Stimulated activated CD4-positive, alpha-beta T cell treated with anti-CD3 and anti-CD28 coated beads, Interleukin-1b, Interleukin-23, amount 100 ng/mL, for 1 hour (primary cell): ENCODE measurements around the gene KIFC3.

Source experiments
- DNase-seq, 2 donors: peaks; one replicate each; pipeline ENCODE4 v3.0.0-alpha.2; 2020; ENCODE audit warnings: low read depth in 2 of 2

KIFC3 gene

DNA sequence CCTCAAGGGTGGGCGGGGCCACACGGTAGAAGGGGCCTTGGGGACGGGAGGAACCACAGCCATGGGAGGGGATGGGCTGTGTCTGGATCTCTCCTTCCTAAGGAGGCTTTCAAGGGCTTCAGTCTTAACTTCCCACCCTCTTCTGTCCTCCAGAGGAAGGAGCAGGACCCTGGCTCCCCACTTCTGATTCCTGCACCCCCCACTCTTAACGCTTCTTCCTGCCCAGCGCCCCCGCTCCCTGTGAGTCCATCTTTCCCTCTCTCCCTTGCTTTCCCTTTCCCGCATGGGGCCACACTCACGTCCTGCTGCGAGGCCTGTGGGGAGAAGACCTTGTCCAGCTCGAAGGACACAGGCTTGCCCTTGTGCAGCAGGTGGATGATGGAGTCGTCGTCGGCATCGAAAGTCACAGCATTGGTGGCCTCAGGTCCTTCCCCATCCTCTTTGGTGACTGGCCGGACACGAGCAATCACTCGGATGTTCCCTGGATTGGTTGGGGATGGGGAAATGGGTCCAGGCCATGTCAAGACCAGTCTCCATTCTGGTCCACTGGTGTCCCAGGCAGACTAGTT, 37.0 kb downstream of the KIFC3 start:
- no peak for DNase-seq

DNA sequence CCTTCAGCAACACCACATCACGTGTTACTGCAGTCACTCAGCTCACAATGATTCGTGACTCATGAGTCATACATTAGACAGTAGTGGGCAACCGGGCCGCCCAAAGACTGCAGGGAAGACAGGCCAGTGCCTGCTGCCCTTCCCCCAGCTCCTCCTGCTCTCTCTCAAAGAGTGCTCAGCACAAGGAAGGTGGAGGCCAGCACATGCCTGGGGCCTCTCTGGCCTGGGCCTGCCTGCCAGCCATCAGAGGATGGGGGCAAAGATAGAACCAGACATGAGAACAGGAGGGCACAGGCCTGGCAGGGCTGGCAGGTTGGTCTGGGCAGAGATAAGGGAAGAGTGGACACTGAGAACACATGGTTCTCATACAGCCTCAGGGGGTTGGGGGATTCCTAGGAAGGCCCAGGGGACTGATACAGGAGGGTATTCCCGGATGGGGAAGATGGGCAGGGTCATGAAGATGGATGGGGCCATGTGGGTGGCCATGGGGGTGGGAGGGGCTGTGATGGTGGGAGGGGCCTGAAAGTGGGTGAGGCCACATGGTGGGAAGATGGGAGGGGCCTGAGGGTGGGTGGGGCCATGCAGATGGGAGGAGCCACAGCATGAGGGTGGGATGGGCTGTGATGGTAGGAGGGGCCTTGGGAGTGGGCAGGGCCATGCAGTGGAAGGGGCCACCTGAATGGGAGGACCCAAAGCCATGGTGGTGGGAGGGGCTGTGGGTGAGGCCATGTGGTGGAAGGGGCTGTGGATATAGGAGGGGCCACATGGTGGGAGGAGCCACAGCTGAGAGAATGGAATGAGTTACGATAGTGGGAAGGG, 37.7 kb downstream of the KIFC3 start:
- DNase-seq, result peak in 1 of 2 donors; percentile 5

GRCh38 chr16:57764006-57764340, 38.3 kb downstream of the KIFC3 start:
- no peak for DNase-seq

DNA sequence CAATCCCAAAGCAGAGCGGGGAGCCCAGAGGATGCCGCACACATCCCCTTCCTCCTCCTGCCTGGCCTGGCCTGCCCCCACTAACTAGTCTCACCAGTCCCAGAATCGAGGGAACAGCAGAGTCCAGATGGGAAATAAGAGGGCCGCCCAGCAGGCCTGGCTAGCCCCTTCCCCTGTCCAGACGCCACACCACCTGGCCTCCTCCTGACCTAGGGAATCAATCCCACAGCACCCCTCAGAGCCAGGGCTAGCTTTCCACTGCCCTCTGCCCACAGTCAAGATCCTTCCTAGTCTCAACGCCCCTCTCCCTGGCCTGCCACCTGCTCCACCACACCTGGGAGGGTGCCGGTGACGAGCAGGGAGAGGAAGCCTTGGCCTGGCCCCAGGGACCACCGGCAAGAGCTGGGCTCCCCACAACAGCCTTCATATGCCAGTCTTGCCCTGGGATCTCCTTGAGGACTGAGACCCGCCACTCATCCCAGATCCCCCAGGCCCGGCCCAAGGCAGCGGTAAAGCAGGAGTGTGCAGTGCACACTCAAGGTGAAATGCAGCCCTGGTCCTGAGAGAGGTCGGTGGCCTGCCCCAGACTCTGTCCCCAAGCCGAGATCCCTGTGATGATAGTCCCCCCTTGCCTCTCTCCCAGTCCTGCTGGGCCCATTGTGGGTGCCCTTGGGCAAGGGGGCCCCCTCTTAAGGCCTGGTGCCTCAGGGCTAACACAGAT, 38.8 kb downstream of the KIFC3 start:
- DNase-seq, result no peak

DNA sequence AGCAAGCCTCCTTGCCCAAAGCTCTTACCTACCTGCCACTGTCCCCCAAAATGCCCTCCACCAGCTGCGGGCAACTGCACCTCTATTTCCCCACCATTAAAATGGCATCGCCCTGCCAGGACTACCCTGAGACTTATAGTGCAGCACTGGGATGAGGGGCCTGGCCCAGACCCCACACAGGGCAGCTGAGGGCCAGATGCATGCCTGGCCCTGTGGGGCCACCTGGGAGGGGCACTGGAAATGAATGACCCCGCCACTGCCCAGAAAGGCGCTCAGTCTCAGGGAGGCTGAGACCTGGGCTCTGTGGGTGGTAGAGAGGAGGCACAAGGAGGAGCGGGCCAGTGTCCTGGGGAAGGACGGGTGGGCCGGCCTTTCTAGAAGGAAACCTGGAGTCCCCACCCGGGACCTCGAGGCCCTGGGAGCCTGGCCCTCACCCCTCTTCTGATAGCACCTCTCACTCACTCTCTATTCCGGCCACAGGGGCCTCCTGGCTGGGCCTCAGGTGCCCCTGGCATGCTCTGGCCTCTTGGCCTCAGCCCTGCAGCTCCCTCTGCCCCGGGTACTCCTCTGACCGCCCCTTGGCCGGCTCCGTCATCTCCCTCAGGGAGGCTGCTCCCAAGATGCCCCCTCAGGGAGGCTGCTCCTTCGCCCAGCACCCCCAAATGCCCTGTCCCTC, 39.8 kb downstream of the KIFC3 start:
- no peak for DNase-seq

DNA sequence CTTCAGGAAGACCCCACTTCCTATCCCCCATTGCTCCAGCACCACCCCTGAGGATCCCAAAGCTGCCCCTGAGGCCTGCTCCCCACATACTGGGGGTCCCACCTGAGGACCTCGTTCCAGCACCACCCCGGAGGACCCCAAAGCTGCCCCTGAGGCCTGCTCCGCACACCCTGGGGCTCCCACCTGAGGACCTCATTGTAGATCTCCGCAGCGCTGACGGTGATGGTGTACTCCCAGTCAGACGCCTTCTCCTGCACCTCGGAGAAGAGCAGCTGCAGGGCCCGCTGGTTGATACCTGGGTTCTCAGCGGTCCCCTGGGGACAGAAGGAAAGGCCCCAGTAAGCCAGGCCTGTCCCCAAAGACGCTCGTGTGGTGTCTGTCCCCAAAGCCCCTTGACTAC, 40.3 kb downstream of the KIFC3 start:
- no peak for DNase-seq

GRCh38 chr16:57761301-57761700, 41.0 kb downstream of the KIFC3 start:
- DNase-seq, result no peak

- DNase-seq, result no peak
Observed at GRCh38 chr16:57760357-57761160, 41.7 kb downstream of the KIFC3 start.

GRCh38 chr16:57759541-57760356, 42.5 kb downstream of the KIFC3 start:
- DNase-seq, result no peak

- no peak for DNase-seq
Observed at GRCh38 chr16:57759131-57759530, 43.2 kb downstream of the KIFC3 start.

GRCh38 chr16:57758331-57759117, 43.8 kb downstream of the KIFC3 start:
- DNase-seq, result no peak

DNA sequence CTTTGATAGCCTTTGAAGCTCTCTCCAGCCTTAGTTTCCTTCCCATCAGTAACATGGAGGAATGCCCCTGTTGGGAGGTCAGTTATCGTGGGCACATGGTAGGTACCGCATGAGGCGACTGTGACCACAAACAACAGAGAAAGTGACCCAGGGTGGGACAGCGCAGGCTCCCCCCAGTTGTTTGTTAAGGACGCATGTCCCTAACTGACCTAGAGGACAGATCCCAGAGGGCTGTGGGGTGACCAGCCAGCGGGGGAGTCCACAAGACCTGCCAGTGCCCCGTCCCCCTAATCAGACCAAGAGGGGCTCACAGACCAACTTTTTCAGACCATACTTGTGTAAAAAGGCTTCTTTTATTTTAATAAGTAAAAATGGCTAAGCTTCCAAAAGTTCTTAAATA, 44.4 kb downstream of the KIFC3 start:
- no peak for DNase-seq

DNA sequence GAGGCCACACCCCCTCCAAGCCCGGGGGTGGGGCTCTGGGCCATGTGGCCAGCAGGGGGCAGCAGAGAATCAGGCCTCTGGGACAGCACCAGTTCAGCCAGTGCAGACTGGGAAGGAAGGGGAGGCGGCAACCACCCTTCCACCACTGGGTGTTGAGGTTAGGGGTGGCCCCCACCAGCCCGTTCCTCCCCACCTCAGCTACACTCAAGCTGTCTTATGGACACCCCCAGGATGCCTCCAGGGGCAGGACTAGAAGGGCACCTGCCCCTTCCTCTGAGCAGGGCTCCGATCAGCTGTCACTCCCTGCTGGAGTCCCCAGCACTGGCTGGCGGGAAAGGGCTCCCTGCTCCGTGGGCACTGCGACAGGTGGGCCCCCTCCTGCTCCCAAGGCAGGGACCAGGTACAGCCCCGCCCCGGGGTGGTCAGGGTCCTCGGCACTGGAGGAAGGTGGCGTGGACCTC, 44.9 kb downstream of the KIFC3 start:
- peak; percentile 72 to 91 for DNase-seq

DNA sequence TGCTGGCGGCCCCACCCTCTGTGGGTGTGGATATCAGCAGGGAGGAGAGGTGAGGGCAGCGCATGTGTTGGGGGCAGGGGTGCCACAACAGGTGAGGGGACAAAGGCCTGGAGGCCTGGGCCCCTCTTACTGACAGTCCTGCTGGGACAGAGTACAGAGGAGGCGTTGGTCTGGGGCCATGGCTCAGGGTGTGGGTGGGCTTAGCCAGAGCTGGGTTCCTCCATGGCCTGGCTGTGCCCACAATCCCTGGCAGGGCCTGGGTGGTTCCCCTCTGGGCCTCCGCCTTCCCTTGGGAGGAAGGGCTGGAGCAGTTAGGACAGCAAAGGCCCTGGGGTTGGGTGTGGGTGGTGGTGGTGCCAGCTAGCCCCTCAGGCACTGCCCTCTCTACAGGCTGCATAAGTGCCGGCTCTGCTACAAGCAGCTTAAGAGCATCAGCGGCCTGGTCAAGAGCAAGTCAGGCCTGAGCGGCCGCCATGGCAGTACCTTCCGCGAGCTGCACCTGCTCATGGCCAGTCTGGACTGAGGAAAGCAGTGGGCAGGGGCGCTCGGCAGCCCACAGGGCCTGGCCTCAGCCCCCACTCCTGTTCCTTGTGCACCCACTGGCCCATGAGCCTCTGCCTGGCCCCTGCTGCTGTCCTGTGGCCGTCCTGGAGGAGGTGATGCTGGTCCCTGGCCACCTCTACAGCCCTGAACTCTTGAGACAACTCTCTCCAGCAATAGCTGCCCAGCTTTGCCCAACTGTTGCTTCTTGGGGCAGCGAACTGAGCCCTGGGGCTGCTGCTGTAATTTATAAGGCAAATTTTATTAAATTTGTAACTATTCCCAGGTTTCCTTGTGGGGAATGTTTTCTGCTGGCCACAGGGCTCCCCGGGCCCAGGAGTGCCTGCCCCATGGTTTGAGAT, 45.6 kb downstream of the KIFC3 start:
- DNase-seq, result no peak

DNA sequence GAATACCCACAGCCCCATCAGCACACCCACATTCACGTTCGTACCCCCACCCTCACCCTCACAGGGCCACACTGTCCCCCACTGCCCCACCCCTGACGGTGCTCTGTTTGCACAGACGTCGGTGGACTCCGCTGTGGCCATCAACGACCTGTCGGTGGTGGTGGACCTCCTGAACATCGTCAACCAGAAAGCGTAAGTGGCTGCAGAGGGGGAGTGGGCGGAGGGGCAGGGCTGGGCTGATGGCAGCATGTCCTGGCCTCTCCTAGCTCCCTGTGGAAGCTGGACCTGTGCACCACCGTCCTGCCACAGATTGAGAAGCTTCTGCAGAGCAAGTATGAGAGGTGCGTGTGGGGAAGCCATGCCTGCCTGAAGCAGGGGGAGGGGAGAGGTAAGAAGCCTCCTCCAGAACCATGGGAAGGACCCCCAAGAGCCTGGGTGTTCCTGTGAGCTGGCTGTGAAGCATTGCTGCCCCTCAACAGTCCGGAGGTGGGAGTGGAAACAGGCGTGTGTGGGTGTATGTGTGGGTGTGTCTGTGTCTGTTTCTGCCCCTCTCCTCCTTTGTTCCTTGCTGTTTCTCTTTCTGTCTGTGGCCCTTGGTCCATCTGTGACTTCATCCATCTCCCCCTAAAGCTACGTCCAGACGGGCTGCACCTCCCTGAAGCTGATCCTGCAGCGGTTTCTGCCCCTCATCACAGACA, 46.4 kb downstream of the KIFC3 start:
- DNase-seq, result no peak

GRCh38 chr16:57755061-57755684, 47.1 kb downstream of the KIFC3 start:
- DNase-seq, result no peak

DNA sequence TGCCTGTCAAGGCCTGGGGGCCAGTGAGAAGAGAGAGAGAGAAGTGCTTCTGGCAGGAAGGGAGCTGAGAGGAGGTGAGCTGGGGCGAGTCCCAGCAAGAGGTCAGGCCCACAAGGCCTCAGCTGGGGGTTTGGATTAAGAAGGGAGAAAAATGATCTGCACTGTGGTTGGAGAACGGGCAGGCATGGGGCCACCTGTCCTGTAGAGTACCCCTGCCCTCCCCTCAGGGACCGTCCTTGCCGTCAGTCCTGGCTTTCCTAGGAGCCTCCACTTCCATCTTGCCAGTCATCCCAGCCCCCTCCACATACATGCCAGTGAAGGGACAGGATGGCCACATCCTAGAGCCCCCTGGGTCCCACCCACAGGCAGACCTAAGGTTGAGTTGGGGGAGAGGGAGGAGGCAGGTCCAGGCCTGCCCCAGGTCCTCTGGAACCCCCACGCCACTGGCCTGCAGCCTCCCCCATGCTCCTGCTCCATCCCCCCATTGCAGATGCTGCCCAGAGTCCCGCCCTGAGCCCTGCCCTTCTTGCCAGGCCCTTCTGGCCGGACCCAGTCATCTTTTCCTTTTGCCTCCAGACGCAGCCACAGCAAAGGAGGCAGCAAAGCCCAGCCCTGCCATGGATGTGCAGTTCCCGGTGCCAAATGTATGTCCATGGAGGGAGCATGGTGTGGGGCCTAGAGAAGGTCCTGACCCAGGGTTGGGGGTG, 47.8 kb downstream of the KIFC3 start:
- no peak for DNase-seq
